Measurements from ENCODE around the gene COL5A3. TPM values are rescaled to one million over a fixed set of nuclear protein-coding genes. Genes with fewer than 3 reads are reported as not detected.

COL5A3 gene
- polyA plus RNA-seq, 1 donor (not counting 4 experiments of a cell fraction or from before 2014, with no cell fraction given) = 0.43 TPM

- no peak overlapping the region for H3K9ac ChIP-seq (ENCODE audit: control insufficient read depth, extremely low read depth, insufficient read depth, low read length)
- no peak overlapping the region for H3K4me2 ChIP-seq (ENCODE audit: control insufficient read depth, extremely low read depth, insufficient read depth, low read depth, low read length)
- H3K4me1 ChIP-seq (ENCODE audit: control insufficient read depth, extremely low read depth, insufficient read depth, low read length) = no peaks in the 10 kb centered on the region
- DNase-seq (ENCODE audit: low read depth, low spot score) (no peak), FAIRE-seq (no peak)
- no peaks in the 10 kb centered on the region for H3K36me3 ChIP-seq (ENCODE audit: control insufficient read depth in 2 of 2, extremely low read depth in 1 of 2, insufficient read depth in 2 of 2, low read length in 2 of 2)
- no peaks in the 10 kb centered on the region for H3K27me3 ChIP-seq (ENCODE audit: control insufficient read depth, extremely low read depth, insufficient read depth, low read length)
- no peak overlapping the region for H2AFZ ChIP-seq (ENCODE audit: control insufficient read depth, low read length)
- dilution Hi-C loops (cut with MboI; ENCODE audit: extremely low pct_ligation_motif_present, low sequenced_read_pairs) = no loop called here
- H3K4me3 ChIP-seq (ENCODE audit: control insufficient read depth in 2 of 3, extremely low read depth in 1 of 3, insufficient read depth in 2 of 3, low read depth in 1 of 3, low read length in 3 of 3) = no peak overlapping the region
- TF ChIP-seq CTCF (optimal IDR thresholded peaks at IDR 0.05 in 1 of 3, IDR thresholded peaks at IDR 0.05 in 1 of 3, conservative IDR thresholded peaks at IDR 0.05 in 1 of 3; ENCODE audit: extremely low read depth in 1 of 3, insufficient read depth in 2 of 3, low read length in 3 of 3) (no peak), EZH2 (IDR thresholded peaks at IDR 0.05; ENCODE audit: low read length) (no peak)
- no peaks in the 10 kb centered on the region for H3K9me1 ChIP-seq (ENCODE audit: control insufficient read depth, extremely low read depth, insufficient read depth, low read length)
- H3K79me2 ChIP-seq (ENCODE audit: control insufficient read depth, insufficient read depth, low read length) = no peaks in the 10 kb centered on the region
- H3K27ac ChIP-seq (ENCODE audit: control insufficient read depth, insufficient read depth, low read length) = no peak overlapping the region
- no peaks in the 10 kb centered on the region for H4K20me1 ChIP-seq (ENCODE audit: control insufficient read depth, extremely low read depth, insufficient read depth, low read length)
- H3K9me3 ChIP-seq (ENCODE audit: control insufficient read depth, low read depth, low read length) = no peaks in the 10 kb centered on the region
Observed at GRCh38 chr19:9981406-9982260, 28.7 kb downstream of the COL5A3 start.

- dilution Hi-C loops (cut with MboI; ENCODE audit: extremely low pct_ligation_motif_present, low sequenced_read_pairs) = no loop called here
Observed at GRCh38 chr19:9972103-9972502, 38.2 kb downstream of the COL5A3 start.

More at GRCh38 chr19:9972103-9972502, 38.2 kb downstream of the COL5A3 start:
- Histone ChIP-seq H3K4me3 (ENCODE audit: control insufficient read depth in 2 of 3, extremely low read depth in 1 of 3, insufficient read depth in 2 of 3, low read depth in 1 of 3, low read length in 3 of 3) (no peak overlapping the region), H3K27me3 (ENCODE audit: control insufficient read depth, extremely low read depth, insufficient read depth, low read length) (no peaks in the 10 kb centered on the region), H3K4me2 (ENCODE audit: control insufficient read depth, extremely low read depth, insufficient read depth, low read depth, low read length) (no peak overlapping the region), H3K4me1 (ENCODE audit: control insufficient read depth, extremely low read depth, insufficient read depth, low read length) (no peaks in the 10 kb centered on the region), H3K79me2 (ENCODE audit: control insufficient read depth, insufficient read depth, low read length) (no peaks in the 10 kb centered on the region), H3K9me3 (ENCODE audit: control insufficient read depth, low read depth, low read length) (no peaks in the 10 kb centered on the region), H2AFZ (ENCODE audit: control insufficient read depth, low read length) (no peak overlapping the region), H3K9me1 (ENCODE audit: control insufficient read depth, extremely low read depth, insufficient read depth, low read length) (no peaks in the 10 kb centered on the region), H3K36me3 (ENCODE audit: control insufficient read depth in 2 of 2, extremely low read depth in 1 of 2, insufficient read depth in 2 of 2, low read length in 2 of 2) (no peaks in the 10 kb centered on the region), H4K20me1 (ENCODE audit: control insufficient read depth, extremely low read depth, insufficient read depth, low read length) (no peaks in the 10 kb centered on the region), H3K27ac (ENCODE audit: control insufficient read depth, insufficient read depth, low read length) (no peak overlapping the region), H3K9ac (ENCODE audit: control insufficient read depth, extremely low read depth, insufficient read depth, low read length) (no peak overlapping the region)
- no peak for TF ChIP-seq EZH2 (IDR thresholded peaks at IDR 0.05; ENCODE audit: low read length)
- no peak for TF ChIP-seq CTCF (optimal IDR thresholded peaks at IDR 0.05 in 1 of 3, IDR thresholded peaks at IDR 0.05 in 1 of 3, conservative IDR thresholded peaks at IDR 0.05 in 1 of 3; ENCODE audit: extremely low read depth in 1 of 3, insufficient read depth in 2 of 3, low read length in 3 of 3)
- DNase-seq (ENCODE audit: low read depth, low spot score) = no peak
- FAIRE-seq = no peak
